NT2/D1 (cell line): Measurements from ENCODE around the gene DOCK9.

Experiments used
- DNase-seq: peaks from one replicate; pipeline ENCODE4 v3.0.0-alpha.2; 2011; ENCODE audit warnings: low read depth, low spot score
- H3K27me3 ChIP-seq: 2 replicates; pipeline ENCODE4 v1.6.0; 2011; ENCODE audit warnings: mild to moderate bottlenecking; ENCODE audit not compliant: insufficient read length, insufficient read depth
- H3K36me3 ChIP-seq: 2 replicates; pipeline ENCODE4 v1.6.1; 2011; ENCODE audit warnings: mild to moderate bottlenecking, low read length, mixed read lengths; ENCODE audit not compliant: insufficient read depth, insufficient read length
- H3K4me1 ChIP-seq: 2 replicates; pipeline ENCODE4 v1.5.1; 2011; ENCODE audit not compliant: insufficient read depth, insufficient read length
- H3K4me3 ChIP-seq: 2 replicates; pipeline ENCODE4 v1.5.1; 2011; ENCODE audit warnings: low read depth; ENCODE audit not compliant: insufficient read length
- H3K9ac ChIP-seq: 2 replicates; pipeline ENCODE4 v1.6.0; 2011; ENCODE audit warnings: low read depth; ENCODE audit not compliant: insufficient read length
- H3K9me3 ChIP-seq: 2 replicates; pipeline ENCODE4 v1.5.1; 2011; ENCODE audit warnings: mild to moderate bottlenecking, low read length; ENCODE audit not compliant: insufficient read depth
- SUZ12 ChIP-seq: IDR thresholded peaks from 2 replicates; pipeline ENCODE4 v1.6.1; 2011; ENCODE audit not compliant: insufficient read length, insufficient read depth; ENCODE audit errors: extremely low read depth
- YY1 ChIP-seq: IDR thresholded peaks from 2 replicates; pipeline ENCODE4 v1.6.1; 2011; ENCODE audit not compliant: insufficient read length, insufficient read depth
- ZNF274 ChIP-seq: IDR thresholded peaks from 2 replicates; pipeline ENCODE4 v1.6.1; 2011; ENCODE audit warnings: mild to moderate bottlenecking, low read depth, low read length

DOCK9 gene

GRCh38 chr13:98893371-98893770 is 84.5 kb downstream of the DOCK9 start:
- H3K36me3 ChIP-seq: no peaks in the 10 kb centered on the region
- no peak overlapping the region for H3K9ac ChIP-seq
- H3K27me3 ChIP-seq: no peaks in the 10 kb centered on the region
- no peaks in the 10 kb centered on the region for H3K9me3 ChIP-seq
- no peak overlapping the region for H3K4me3 ChIP-seq
- no peaks in the 10 kb centered on the region for H3K4me1 ChIP-seq
- no peak for DNase-seq
- TF ChIP-seq ZNF274: no peak
- no peak for TF ChIP-seq YY1
- no peak for TF ChIP-seq SUZ12

- TF ChIP-seq YY1 (no peak), ZNF274 (no peak), SUZ12 (no peak)
- no peak for DNase-seq
- Histone ChIP-seq H3K4me3 (no peak overlapping the region), H3K36me3 (no peaks in the 10 kb centered on the region), H3K4me1 (no peaks in the 10 kb centered on the region), H3K9ac (no peak overlapping the region), H3K27me3 (no peaks in the 10 kb centered on the region), H3K9me3 (no peaks in the 10 kb centered on the region)
These were observed 85.0 kb downstream of the DOCK9 start for GRCh38 chr13:98892821-98893220.

- Histone ChIP-seq H3K9ac (no peak overlapping the region), H3K27me3 (no peaks in the 10 kb centered on the region), H3K36me3 (no peaks in the 10 kb centered on the region), H3K4me1 (no peaks in the 10 kb centered on the region), H3K9me3 (no peaks in the 10 kb centered on the region), H3K4me3 (no peak overlapping the region)
- DNase-seq: no peak
- TF ChIP-seq YY1: no peak
- no peak for TF ChIP-seq SUZ12
- TF ChIP-seq ZNF274: no peak
These were observed 85.8 kb downstream of the DOCK9 start for GRCh38 chr13:98892077-98892476.

GRCh38 chr13:98890925-98891324 is 86.9 kb downstream of the DOCK9 start:
- TF ChIP-seq SUZ12 (no peak), ZNF274 (no peak), YY1 (no peak)

GRCh38 chr13:98890186-98890585 is 87.7 kb downstream of the DOCK9 start:
- H3K36me3 ChIP-seq: no peaks in the 10 kb centered on the region
- no peaks in the 10 kb centered on the region for H3K4me1 ChIP-seq
- H3K4me3 ChIP-seq: no peak overlapping the region
- TF ChIP-seq SUZ12 (no peak), YY1 (no peak), ZNF274 (no peak)
- H3K27me3 ChIP-seq: no peaks in the 10 kb centered on the region
- no peak overlapping the region for H3K9ac ChIP-seq
- no peak for DNase-seq
- no peaks in the 10 kb centered on the region for H3K9me3 ChIP-seq

More at GRCh38 chr13:98890925-98891324, 86.9 kb downstream of the DOCK9 start:
- Histone ChIP-seq H3K36me3 (no peaks in the 10 kb centered on the region), H3K9me3 (no peaks in the 10 kb centered on the region), H3K4me1 (no peaks in the 10 kb centered on the region), H3K9ac (no peak overlapping the region), H3K4me3 (no peak overlapping the region), H3K27me3 (no peaks in the 10 kb centered on the region)
- DNase-seq: no peak

- Histone ChIP-seq H3K9me3 (no peaks in the 10 kb centered on the region), H3K4me1 (no peaks in the 10 kb centered on the region), H3K4me3 (no peak overlapping the region), H3K9ac (no peak overlapping the region), H3K27me3 (no peaks in the 10 kb centered on the region), H3K36me3 (no peaks in the 10 kb centered on the region)
- TF ChIP-seq ZNF274 (no peak), SUZ12 (no peak), YY1 (no peak)
- DNase-seq: no peak
These were observed 88.3 kb downstream of the DOCK9 start for GRCh38 chr13:98889419-98890085.

- H3K4me3 ChIP-seq: no peak overlapping the region
- no peaks in the 10 kb centered on the region for H3K4me1 ChIP-seq
- TF ChIP-seq SUZ12 (no peak), YY1 (no peak), ZNF274 (no peak)
- H3K36me3 ChIP-seq: no peaks in the 10 kb centered on the region
- no peak for DNase-seq
- no peaks in the 10 kb centered on the region for H3K9me3 ChIP-seq
- no peaks in the 10 kb centered on the region for H3K27me3 ChIP-seq
- H3K9ac ChIP-seq: no peak overlapping the region
These were observed 89.0 kb downstream of the DOCK9 start for GRCh38 chr13:98888890-98889279.
